NCI-H1105 (cell line): ENCODE measurements around the gene PDE6C.
A peak's percentile ranks its signal among the peaks of the same experiment; 100 is the strongest.

Experiments used
- DNase-seq: peaks from one replicate; lab custom pipeline; 2025; lab: John Stamatoyannopoulos, UW

Gene PDE6C

GRCh38 chr10:93702210-93703001, 90.1 kb downstream of the PDE6C start, which contains the start of gene FRA10AC1:
FRA10AC1 (minus strand) TSS chr10:93702592; CDS start chr10:93700106, 2,486 bp downstream.
- peak; percentile 77 for DNase-seq

GRCh38 chr10:93703066-93703465, 90.7 kb downstream of the PDE6C start:
- DNase-seq, result peak; percentile 1

- no peak for DNase-seq
These were observed 91.5 kb downstream of the PDE6C start for GRCh38 chr10:93703841-93704240.

GRCh38 chr10:93704451-93704850, 92.1 kb downstream of the PDE6C start:
- DNase-seq, result no peak

GRCh38 chr10:93707623-93708022, 95.3 kb downstream of the PDE6C start:
- no peak for DNase-seq

- no peak for DNase-seq
These were observed 98.1 kb downstream of the PDE6C start for GRCh38 chr10:93710333-93710909.

GRCh38 chr10:93711891-93712290, 99.6 kb downstream of the PDE6C start:
- no peak for DNase-seq

GRCh38 chr10:93712593-93712992, 100.3 kb downstream of the PDE6C start:
- no peak for DNase-seq

GRCh38 chr10:93715345-93715744, 103.0 kb downstream of the PDE6C start:
- no peak for DNase-seq
